Activated T-cell treated with anti-CD3 and anti-CD28 coated beads, Interleukin-2, amount 50 U/mL, for 4 hours (primary cell): ENCODE measurements around the gene IL24. TPM values are rescaled to one million over a fixed set of nuclear protein-coding genes. Genes with fewer than 3 reads are reported as not detected.

Experiments
- ATAC-seq, 2 donors: fragments of 200-7000 bp; cut with Tn5 transposase; one replicate each; pipeline ENCODE4 v1.10.0; 2021
- DNase-seq: peaks from one replicate; pipeline ENCODE4 v3.0.0-alpha.2; 2020
- H3K27me3 Mint-ChIP-seq: one replicate; pipeline ENCODE4 v1.8.0; 2021; ENCODE audit warnings: low read depth, mixed read lengths
- H3K36me3 Mint-ChIP-seq: one replicate; pipeline ENCODE4 v1.8.0; 2022; ENCODE audit warnings: mixed read lengths; ENCODE audit not compliant: insufficient read depth
- H3K4me1 Mint-ChIP-seq: one replicate; pipeline ENCODE4 v1.8.0; 2021; ENCODE audit warnings: low read depth, mixed read lengths
- H3K4me3 Mint-ChIP-seq: one replicate; pipeline ENCODE4 v1.8.0; 2021; ENCODE audit warnings: mild to moderate bottlenecking, moderate library complexity, mixed read lengths
- H3K9me3 Mint-ChIP-seq: one replicate; pipeline ENCODE4 v1.8.0; 2021; ENCODE audit warnings: mixed read lengths
- total RNA-seq, 3 donors: library from RNA; stranded (reverse); gene quantifications; one replicate each; pipeline ENCODE4 v1.2.1, GENCODE V29; 2021

Gene IL24
- total RNA-seq, 3 donors from 2014 or later, result 11.9 to 30.7 (median 25.0) TPM

GRCh38 chr1:206904423-206905142 is 7.3 kb downstream of the IL24 start:
- Mint-ChIP-seq H3K4me3 (no peak overlapping the region), H3K36me3 (peaks cover 54% of the 10 kb centered on the region), H3K9me3 (no peaks in the 10 kb centered on the region), H3K27me3 (no peaks in the 10 kb centered on the region), H3K4me1 (peaks cover 81% of the 10 kb centered on the region)
- DNase-seq (no peak), ATAC-seq (no peak)

DNA sequence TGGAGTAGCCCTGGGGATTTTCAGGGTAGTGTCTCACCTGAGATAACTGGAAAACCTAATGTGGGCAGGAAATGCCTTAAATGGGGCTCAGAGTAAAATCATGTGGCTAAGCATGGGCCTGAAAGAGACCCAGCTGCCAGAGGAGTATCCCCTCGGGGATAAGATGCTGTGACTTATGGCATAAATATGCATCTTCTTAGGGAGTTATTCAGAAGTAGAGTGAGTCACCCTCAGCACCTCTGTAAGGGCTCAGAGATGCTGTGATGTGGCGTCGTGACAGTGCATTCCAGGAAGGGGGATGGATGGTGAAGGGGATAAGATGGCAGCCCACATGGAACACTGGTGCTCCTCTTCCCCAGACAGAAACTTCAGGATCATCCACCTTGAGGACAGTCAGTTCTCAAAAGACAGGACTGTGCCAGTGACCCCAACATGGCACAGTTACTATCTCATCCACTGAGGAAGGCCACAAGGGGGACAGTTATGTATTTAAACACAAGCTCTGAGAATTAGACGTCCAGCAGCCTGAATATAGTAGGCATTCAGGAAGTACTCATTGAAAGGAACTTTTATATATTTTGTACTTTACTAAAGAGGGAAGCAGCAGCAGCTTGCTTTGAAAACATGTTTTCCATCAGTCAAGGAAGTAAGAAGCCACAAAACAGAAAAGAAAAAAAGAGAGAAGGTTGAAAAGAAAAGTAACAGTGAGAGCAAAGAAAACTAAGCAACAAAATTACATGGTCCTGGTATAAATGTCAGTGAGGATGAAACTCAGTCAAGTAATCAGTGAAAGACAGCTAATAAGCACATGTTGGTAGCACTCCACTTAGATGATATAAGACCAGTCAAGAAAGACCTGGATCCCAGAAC is 8.3 kb downstream of the IL24 start:
- H3K36me3 Mint-ChIP-seq, result peaks cover 54% of the 10 kb centered on the region
- DNase-seq (peak; percentile 43), ATAC-seq (peak; percentile 87)
- no peaks in the 10 kb centered on the region for H3K9me3 Mint-ChIP-seq
- peak overlapping the region; percentile 46 for H3K4me3 Mint-ChIP-seq
- H3K4me1 Mint-ChIP-seq, result peaks cover 80% of the 10 kb centered on the region
- no peaks in the 10 kb centered on the region for H3K27me3 Mint-ChIP-seq

- Mint-ChIP-seq H3K36me3 (peaks cover 48% of the 10 kb centered on the region), H3K4me3 (no peak overlapping the region), H3K27me3 (no peaks in the 10 kb centered on the region), H3K4me1 (peaks cover 85% of the 10 kb centered on the region), H3K9me3 (no peaks in the 10 kb centered on the region)
- DNase-seq (no peak), ATAC-seq (no peak)
These were observed 10.2 kb downstream of the IL24 start for GRCh38 chr1:206907304-206907991.

- Mint-ChIP-seq H3K4me1 (peaks cover 85% of the 10 kb centered on the region), H3K27me3 (no peaks in the 10 kb centered on the region), H3K4me3 (no peak overlapping the region), H3K36me3 (peaks cover 44% of the 10 kb centered on the region), H3K9me3 (no peaks in the 10 kb centered on the region)
- ATAC-seq, result no peak
- DNase-seq, result no peak
These were observed 10.8 kb downstream of the IL24 start for GRCh38 chr1:206908038-206908437.

DNA sequence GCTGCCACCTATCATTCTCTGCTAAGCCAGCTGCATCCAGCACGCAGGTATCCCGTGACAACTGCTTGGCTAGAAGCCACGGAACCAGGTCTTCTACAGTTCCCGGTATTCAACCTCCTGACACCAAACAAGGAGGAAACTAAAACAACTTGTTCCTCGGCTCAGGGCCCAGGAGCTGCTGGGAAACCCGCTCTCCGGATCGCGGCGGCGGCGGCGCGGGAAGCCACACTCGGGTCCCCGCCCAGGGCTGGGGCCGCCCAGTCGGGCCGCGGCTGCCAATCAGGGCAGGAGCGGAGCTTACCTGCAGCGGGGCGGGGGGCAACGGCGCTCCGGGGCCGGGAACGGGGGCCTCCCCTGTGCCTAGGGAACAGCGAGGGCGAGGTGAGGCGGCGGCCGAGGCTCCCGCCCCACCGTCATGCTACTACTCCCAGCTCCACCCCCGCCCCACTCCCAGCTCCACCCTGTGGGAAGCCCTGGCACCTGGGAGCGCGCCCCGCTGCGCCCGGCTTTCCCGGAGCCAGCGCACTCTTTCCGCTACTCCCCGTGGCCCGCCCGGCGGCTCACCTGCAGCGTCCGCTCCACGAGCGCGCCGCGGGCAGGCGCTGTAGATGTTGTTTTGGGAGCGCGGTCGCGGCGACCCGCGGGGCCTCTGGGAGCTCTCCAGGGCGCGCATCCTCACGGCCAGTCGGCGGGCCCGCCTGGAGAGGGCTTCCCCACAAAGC is 12.1 kb downstream of the IL24 start:
- peak; percentile 52 for DNase-seq
- Mint-ChIP-seq H3K36me3 (peaks cover 37% of the 10 kb centered on the region), H3K4me3 (peak overlapping the region; percentile 65), H3K27me3 (no peaks in the 10 kb centered on the region), H3K4me1 (peaks cover 90% of the 10 kb centered on the region), H3K9me3 (no peaks in the 10 kb centered on the region)
- ATAC-seq, result peak; percentile 48 to 49

- H3K4me1 Mint-ChIP-seq, result peaks cover 90% of the 10 kb centered on the region
- ATAC-seq (no peak), DNase-seq (no peak)
- H3K9me3 Mint-ChIP-seq, result no peaks in the 10 kb centered on the region
- no peaks in the 10 kb centered on the region for H3K27me3 Mint-ChIP-seq
- peaks cover 33% of the 10 kb centered on the region for H3K36me3 Mint-ChIP-seq
- H3K4me3 Mint-ChIP-seq, result peak overlapping the region; percentile 61
These were observed 12.7 kb downstream of the IL24 start for GRCh38 chr1:206909883-206910318.

DNA sequence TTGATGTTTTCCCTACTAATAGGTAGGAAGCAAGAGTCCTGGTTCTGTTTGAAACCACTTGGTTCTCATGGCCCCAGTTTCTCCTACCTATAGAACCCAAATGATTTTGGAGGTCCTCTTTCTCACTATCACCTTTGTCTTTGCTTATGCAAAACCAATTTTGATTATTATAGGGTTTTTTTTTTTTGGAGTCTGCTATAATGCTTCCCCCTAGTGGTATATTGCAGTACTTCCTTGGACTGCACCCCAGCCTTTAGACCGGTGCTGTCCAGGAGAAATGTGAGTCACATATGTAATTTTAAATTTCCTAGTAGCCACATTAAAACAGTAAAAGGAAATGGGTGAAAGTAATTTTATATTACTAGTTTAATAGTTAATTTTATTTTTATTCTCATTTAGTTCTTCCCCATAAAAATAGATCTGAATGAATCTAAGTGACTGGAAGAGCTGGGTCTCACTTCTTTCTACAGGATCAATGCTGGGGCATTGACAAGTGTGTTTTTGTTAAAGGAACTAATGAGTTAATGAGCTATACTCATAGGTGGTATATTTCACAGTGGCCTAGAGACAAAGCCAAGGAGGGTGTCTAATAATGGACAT is 13.9 kb downstream of the IL24 start:
- ATAC-seq (no peak), DNase-seq (no peak)
- Mint-ChIP-seq H3K4me3 (no peak overlapping the region), H3K4me1 (peaks cover 90% of the 10 kb centered on the region), H3K36me3 (peaks cover 35% of the 10 kb centered on the region), H3K9me3 (no peaks in the 10 kb centered on the region), H3K27me3 (no peaks in the 10 kb centered on the region)

DNA sequence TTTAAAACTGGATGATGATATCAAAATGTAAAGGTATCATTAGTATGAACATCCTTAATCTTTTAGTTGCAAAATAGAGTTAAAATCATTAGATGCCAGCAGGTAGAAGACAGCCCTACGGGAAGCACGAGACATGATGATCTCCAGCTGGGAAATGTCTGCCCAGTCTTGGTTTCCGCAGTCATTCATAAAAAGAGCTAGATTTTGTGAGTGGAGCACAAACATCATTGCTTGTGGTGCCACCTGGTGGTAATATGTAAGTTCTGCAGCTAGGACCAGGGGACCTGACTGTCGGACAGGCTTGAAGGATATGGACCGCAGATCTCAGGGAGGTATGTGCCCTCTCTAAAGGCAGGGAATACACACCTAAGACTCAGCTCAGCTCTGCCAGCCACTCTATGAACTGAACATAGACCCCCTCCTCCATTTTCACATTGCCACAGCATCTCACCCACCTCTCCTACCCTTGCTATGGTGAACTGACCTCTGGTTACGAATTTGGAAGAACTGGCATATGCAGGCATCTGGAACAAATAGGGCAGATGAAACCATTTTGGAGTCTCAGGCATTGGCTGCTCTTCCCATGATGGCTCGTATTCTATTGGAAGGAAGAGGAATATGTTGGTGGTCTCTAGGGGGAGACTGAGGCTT is 15.3 kb downstream of the IL24 start:
- peak; percentile 46 for DNase-seq
- H3K4me3 Mint-ChIP-seq, result no peak overlapping the region
- H3K27me3 Mint-ChIP-seq, result no peaks in the 10 kb centered on the region
- peaks cover 91% of the 10 kb centered on the region for H3K4me1 Mint-ChIP-seq
- H3K36me3 Mint-ChIP-seq, result peaks cover 38% of the 10 kb centered on the region
- ATAC-seq, result peak; percentile 38 to 43
- H3K9me3 Mint-ChIP-seq, result no peaks in the 10 kb centered on the region

DNA sequence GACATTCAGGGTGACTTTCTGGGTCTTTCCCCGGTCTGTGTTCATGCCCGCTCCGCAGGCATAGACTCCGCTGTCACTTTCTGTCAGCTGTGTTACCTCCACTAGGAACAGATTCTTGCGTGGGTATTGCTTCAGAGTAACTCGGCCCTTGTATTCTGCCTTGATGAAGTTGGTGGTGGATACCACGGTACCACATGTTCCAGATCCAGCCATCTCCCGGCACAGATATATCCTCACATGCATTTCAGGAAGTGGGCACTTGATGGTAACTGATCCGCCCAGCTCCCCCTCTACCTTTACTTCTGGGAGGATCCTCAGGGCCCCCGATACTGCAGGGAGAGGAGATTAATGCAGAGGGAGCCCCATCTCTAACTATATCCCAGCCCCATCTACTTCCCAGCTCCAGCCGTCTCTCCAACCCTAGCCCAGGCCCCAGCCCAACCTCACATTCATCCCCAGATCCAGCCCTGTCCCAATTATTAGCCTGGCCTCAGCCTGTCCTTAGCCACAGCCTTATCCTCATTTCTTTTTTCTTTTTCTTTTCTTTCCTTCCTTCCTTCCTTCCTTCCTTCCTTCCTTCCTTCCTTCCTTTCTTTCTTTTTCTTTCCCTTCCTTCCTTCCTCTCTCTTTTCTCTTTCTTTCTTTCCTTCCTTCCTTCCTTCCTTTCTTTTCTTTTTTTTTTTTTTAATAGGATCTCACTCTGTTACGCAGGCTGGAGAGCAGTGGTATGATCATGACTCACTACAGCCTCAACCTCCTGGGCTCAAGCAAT is 16.7 kb downstream of the IL24 start:
- Mint-ChIP-seq H3K9me3 (no peaks in the 10 kb centered on the region), H3K27me3 (no peaks in the 10 kb centered on the region), H3K4me1 (peaks cover 90% of the 10 kb centered on the region), H3K4me3 (no peak overlapping the region), H3K36me3 (peaks cover 35% of the 10 kb centered on the region)
- ATAC-seq (no peak), DNase-seq (no peak)

DNA sequence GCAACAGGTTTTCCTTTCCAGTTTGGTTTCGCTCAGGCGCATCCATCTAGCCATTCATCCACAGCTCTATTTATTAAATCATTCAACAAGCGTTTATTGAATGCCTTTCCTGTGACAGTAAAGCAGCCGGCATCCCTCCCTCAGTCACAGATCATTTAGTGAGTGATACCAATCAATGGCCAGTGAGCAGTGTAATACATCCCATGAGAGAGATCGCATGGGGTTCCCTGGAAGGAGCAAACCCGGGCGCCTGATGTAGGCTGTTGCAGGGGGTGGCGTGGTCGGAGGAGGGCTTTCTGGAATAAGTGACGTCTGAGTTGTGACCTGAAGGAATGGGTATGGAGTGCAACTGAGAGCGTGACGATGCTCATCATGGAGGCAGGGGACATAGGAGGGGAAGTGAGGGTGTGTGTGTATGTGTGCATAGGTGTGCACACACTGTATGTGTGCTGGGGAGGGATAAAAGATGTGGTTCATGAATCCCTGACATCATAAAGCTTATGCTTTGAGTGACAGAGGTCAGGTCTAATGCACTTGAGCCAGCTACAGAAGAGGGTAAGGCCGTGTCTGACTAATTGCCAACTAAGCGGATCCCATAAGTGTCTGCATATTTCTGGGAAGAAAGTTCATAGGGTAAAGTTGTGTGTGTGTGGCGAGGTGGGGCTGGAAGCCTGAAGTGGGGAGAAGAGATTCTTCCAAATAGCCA is 17.9 kb downstream of the IL24 start:
- H3K4me1 Mint-ChIP-seq, result peaks cover 92% of the 10 kb centered on the region
- H3K4me3 Mint-ChIP-seq, result peak overlapping the region; percentile 80
- peaks cover 34% of the 10 kb centered on the region for H3K36me3 Mint-ChIP-seq
- ATAC-seq, result no peak
- H3K9me3 Mint-ChIP-seq, result no peaks in the 10 kb centered on the region
- no peaks in the 10 kb centered on the region for H3K27me3 Mint-ChIP-seq
- DNase-seq, result no peak

DNA sequence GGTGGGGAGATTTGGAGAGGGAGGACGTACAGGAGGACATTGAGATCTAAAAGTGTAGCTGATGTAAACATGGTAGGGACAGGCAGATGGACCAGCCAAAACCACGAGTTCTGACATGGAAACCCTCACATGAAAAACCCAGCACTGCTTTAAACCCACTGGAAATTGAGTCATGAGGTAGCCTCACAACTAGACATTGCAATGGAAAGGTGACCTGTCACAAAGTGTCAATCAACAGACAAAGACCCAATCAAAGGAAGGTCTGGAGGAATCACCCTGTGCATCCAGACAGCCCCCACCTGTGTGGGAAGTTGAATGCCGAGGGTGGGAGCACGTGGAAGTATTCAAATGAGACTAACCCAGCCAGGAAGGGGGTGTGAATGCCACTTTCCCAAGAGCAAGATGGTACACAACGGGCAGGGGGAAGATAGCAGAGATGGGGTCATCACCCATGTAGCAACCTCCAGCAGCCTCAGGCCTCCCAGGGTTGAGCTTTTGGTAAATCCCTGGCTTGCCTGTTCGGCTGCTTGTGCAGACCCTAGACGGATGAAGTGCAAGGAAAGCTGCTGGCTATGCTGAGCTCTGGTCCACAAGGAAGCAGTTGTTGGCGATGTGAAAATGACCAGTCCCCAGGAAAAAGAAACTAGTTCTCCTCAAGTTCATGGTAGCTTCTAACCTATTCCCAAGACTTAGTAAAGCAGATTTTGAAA is 18.9 kb downstream of the IL24 start:
- peaks cover 92% of the 10 kb centered on the region for H3K4me1 Mint-ChIP-seq
- no peaks in the 10 kb centered on the region for H3K27me3 Mint-ChIP-seq
- peak overlapping the region; percentile 80 for H3K4me3 Mint-ChIP-seq
- peaks cover 38% of the 10 kb centered on the region for H3K36me3 Mint-ChIP-seq
- no peak for DNase-seq
- no peaks in the 10 kb centered on the region for H3K9me3 Mint-ChIP-seq
- peak in 1 of 2 donors; percentile 32 for ATAC-seq

- H3K9me3 Mint-ChIP-seq, result no peaks in the 10 kb centered on the region
These were observed 20.8 kb downstream of the IL24 start for GRCh38 chr1:206918076-206918475.

More at GRCh38 chr1:206918076-206918475, 20.8 kb downstream of the IL24 start:
- Mint-ChIP-seq H3K4me3 (peak overlapping the region; percentile 80), H3K27me3 (no peaks in the 10 kb centered on the region), H3K36me3 (peaks cover 32% of the 10 kb centered on the region), H3K4me1 (peaks cover 77% of the 10 kb centered on the region)
- ATAC-seq (no peak), DNase-seq (no peak)
